A375 (cell line): ENCODE measurements around the gene HOXD10. TPM values are rescaled to one million over a fixed set of nuclear protein-coding genes. Genes with fewer than 3 reads are reported as not detected.

ENCODE experiments used
- small RNA-seq: library from RNA; depleted of rRNA; stranded (forward); fragments of <200 nt; gene quantifications from one replicate; pipeline ENCODE3, GENCODE V24; 2014
- total RNA-seq: library from RNA; depleted of rRNA; stranded (reverse); fragments of >200 nt; shearing (Covaris generic); gene quantifications from 2 replicates; pipeline ENCODE4 v1.2.3, GENCODE V29; 2014; rRNA removed

Gene HOXD10
- 0.80 and 1.9 TPM in 2 replicates for total RNA-seq

DNA sequence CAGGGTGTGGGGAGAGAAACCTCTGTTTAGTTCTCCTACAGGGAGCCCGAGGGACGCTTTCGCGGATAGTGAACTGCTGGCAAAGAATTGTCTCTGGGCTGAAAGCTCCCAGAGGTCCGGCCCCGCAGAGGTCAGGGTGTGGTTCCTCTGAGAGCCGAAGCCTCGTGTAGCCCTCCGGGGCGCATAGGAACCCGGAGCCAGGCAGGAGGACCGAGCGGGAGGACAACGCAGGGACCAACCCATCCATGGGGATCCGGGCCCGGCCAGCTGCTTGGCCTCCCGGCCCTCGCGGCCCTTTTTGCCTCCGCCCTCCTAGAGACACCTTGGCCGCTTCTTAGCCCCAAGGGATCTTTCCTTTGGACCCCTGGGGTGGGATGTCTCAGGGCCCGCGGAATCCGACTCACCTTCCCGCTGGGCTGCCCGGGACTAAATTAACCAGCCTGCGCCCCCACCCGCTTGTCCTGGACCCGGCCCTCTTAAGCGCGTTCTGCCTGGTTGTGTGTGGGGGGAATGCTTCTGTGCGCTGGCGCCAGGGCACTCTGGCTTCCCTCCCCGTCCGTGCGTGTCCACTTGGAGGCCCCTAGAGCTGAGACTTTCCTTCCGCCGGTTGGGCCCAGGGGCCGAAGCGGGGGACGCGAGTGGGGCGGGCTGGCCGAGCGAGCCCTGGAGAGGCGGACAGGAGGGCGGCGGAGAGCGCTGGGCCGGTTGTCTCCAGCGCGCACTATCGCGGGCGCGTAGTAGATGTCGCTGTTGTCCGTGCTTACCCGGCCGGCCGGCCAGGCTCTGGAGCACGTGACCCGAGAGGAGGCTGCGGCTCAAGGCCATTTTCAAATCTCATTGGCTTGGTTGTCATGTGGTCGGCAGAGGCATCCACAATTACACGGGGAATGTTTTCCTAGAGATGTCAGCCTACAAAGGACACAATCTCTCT is at the start of gene HOXD10:
Gene HOXD10, plus strand, starts transcription at position 896 of the 931 bp plus-strand sequence. CDS start 56 bp downstream, outside the sequence.

DNA sequence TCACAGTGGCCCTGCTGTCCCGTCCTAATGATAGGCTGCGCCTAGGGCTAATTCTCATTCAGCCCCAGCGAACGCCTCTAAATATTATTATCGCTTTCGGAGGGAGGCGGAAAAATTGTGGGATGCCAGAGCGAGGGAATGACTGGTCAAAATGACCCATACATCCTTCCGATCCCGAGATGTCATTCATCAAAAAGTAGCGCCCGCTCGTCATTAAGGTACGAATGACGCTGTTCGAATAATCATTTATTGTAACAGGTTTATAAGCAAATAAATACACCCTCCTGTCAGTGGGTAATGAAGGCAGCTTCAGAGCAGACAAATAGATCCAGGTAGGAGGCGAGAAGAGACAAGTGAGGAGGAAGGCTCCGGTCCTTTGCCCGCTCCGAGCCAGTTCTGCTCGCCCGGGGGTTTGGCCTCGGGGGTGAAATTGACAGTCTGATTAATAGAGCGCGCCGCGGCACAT is 32.7 kb upstream of the HOXD10 start, which contains the start of gene EVX2:
Gene EVX2, minus strand, starts transcription at position 167 of the 466 bp plus-strand sequence. CDS start 186 bp downstream, outside the sequence.

DNA sequence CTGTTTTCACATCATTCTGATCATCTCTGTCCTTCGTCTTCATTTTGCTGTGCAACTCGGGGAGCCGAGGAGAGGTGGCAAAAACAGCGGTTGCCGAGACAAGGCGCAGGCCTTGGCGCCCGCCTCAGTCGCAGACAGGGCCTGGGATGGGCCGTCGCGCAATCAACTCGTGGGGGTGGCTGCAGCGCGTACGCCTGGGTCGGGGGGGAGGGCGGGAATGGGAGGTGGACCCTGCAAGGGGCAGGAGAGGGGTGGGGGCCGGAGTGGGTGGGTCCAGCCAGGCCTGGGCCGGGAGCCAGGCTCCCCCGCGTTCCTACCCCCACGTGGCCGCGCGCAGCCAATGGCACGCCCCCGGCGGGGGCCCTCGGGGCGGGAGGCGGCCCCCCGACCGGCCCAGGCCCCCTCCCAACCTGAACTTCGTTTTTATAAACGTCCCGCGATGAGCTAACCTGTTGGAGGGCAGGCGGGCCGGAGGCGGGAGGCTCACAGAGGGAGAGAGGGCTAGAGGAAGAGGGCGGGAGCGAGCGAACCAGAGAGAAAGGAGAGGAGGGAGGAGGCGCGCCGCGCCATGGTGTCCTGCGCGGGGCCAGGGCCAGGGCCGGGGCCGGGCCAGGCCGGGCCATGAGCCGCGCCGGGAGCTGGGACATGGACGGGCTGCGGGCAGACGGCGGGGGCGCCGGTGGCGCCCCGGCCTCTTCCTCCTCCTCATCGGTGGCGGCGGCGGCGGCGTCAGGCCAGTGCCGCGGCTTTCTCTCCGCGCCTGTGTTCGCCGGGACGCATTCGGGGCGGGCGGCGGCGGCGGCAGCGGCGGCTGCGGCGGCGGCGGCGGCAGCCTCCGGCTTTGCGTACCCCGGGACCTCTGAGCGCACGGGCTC is 24.1 kb upstream of the HOXD10 start, which contains the start of gene HOXD13:
Gene HOXD13, plus strand, starts transcription at position 452 of the 875 bp plus-strand sequence. Its CDS starts 170 bp downstream, at position 622.

DNA sequence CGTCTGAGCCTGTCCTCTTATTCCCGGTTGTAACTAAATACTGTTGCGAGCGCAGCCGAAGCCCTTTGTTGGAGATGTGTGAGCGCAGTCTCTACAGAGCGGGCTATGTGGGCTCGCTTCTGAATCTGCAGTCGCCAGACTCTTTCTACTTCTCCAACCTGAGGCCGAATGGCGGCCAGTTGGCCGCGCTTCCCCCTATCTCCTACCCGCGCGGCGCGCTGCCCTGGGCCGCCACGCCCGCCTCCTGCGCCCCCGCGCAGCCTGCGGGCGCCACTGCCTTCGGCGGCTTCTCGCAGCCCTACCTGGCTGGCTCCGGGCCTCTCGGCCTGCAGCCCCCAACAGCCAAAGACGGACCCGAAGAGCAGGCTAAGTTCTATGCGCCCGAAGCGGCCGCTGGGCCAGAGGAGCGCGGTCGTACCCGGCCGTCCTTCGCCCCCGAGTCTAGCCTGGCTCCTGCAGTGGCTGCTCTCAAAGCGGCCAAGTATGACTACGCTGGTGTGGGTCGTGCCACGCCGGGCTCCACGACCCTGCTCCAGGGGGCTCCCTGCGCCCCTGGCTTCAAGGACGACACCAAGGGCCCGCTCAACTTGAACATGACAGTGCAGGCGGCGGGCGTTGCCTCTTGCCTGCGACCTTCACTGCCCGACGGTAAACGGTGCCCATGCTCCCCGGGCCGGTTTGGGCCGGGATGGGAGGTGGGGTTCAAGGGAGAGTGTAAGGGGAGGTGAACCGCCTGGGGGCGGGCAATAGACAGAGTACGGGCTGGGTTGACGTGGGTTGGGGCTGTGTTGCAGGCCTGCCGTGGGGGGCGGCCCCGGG is 16.6 kb upstream of the HOXD10 start, which contains the start of gene HOXD12:
Gene HOXD12, plus strand, starts transcription at position 68 of the 819 bp plus-strand sequence. Its CDS starts 7 bp downstream, at position 75.

DNA sequence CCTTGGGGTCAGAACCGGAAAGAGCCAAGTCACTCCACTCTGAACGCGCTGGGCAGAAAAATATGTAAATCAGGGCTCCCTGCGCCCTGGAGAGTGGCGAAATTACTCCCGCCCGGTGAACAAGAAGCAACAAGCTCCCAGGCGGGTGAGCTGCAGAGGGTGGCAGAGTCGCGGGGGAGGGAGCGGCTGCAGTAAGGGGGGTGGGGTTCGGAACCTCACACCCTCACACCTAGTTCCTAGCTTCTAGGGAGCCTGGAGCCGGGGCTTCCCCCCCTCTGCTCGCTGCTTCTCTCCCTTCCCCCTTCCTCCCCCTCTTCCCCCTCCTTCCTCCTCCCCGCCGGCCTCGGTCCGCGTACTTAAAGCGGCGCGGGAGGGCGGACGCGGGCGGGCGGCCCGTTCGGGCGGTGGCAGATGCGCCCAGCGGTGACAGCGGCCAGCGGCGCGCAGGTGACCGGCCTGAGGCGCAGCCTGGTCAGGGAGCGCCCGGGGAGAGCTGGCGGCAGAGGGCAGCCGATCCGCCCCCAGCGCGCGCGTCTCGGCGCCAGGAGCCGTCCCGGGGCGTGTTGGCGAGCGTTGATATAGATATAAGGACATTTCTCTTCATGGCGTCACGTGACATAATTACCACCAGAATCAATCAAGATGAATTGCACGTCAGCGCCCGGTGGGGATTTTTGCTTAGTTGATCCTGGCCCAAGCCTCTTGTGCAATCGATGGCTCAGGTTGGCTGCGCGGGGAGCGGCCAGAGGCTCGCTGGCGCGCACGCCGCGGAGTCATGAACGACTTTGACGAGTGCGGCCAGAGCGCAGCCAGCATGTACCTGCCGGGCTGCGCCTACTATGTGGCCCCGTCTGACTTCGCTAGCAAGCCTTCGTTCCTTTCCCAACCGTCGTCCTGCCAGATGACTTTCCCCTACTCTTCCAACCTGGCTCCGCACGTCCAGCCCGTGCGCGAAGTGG is 9.7 kb upstream of the HOXD10 start, which contains the start of gene HOXD11:
Gene HOXD11, plus strand, starts transcription at position 700 of the 959 bp plus-strand sequence. Its CDS starts 76 bp downstream, at position 776.

DNA sequence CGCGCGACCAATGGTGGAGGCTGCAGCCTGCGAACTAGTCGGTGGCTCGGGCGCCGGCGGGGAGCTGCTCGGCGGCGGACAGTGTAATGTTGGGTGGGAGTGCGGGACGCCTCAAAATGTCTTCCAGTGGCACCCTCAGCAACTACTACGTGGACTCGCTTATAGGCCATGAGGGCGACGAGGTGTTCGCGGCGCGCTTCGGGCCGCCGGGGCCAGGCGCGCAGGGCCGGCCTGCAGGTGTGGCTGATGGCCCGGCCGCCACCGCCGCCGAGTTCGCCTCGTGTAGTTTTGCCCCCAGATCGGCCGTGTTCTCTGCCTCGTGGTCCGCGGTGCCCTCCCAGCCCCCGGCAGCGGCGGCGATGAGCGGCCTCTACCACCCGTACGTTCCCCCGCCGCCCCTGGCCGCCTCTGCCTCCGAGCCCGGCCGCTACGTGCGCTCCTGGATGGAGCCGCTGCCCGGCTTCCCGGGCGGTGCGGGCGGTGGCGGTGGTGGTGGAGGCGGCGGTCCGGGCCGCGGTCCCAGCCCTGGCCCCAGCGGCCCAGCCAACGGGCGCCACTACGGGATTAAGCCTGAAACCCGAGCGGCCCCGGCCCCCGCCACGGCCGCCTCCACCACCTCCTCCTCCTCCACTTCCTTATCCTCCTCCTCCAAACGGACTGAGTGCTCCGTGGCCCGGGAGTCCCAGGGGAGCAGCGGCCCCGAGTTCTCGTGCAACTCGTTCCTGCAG is 6.3 kb downstream of the HOXD10 start, which contains the start of gene HOXD9:
Gene HOXD9, plus strand, starts transcription at position 37 of the 728 bp plus-strand sequence. Its CDS starts 50 bp downstream, at position 87.

DNA sequence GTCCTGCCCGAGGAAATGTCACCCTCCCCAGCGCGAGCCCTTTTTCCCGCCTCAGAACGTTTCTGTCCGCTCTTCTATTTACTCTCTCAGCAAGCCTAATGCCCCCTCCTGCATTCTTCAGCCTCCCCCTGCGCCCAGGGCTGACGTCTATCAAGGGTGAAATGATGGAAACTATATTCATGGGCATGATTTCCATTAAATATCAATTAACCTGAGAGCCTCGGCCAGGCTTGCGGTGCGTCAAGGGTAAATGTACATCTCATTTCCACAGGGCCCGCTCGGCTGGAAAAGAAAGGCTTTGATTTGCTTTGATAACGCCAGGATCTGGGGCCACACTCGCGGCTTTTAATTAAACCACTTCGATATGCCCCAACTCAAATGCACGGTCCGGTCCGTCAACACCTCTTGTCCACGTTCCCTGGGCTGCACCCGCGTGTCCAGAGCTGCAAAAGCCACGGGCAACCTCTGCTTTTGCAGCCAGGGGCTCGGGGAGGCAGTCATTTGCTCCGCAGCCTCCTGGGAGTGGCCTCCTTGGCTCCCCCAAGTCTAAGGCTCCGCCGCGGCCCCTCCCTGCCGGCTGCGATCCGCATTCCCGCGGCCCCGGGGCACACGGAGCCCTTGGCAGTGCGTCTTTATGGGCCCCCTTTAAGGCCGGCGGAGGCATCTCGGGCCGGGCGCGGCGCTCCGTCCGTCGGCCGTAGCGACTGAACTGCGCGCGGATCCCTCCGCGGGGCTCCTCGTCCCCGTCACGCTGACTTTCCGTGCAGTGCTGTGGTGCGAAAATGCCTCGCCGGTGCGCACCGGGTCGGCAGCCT is 12.6 kb downstream of the HOXD10 start, which contains the start of gene HOXD8:
Gene HOXD8, plus strand, starts transcription at position 724 of the 815 bp plus-strand sequence. CDS start 662 bp downstream, outside the sequence.

DNA sequence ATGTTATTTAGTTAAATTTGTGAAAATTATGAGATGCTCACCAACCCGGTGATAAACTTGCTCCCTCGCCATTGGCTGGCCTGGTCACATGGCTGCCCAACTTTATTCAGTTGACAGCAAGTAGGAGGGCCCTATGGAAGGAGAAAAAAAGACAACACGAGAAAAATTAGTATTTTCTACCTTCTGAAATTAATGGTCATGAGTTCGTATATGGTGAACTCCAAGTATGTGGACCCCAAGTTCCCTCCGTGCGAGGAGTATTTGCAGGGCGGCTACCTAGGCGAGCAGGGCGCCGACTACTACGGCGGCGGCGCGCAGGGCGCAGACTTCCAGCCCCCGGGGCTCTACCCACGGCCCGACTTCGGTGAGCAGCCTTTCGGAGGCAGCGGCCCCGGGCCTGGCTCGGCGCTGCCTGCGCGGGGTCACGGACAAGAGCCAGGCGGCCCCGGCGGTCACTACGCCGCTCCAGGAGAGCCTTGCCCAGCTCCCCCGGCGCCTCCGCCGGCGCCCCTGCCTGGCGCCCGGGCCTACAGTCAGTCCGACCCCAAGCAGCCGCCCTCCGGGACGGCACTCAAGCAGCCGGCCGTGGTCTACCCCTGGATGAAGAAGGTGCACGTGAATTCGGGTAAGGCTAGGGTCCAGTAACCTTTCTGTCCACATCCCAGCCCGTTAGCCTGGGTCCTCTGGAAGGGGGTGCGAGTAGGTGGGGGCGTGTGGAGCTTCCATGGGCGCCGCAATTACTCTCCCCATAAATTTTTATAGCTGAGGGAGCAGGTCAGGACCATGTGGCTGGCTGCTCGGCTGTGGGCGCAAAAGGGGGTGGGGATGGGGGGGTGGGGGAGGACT is 35.1 kb downstream of the HOXD10 start, which contains the start of gene HOXD4:
Gene HOXD4, plus strand, starts transcription at position 109 of the 846 bp plus-strand sequence. Its CDS starts 84 bp downstream, at position 193.

DNA sequence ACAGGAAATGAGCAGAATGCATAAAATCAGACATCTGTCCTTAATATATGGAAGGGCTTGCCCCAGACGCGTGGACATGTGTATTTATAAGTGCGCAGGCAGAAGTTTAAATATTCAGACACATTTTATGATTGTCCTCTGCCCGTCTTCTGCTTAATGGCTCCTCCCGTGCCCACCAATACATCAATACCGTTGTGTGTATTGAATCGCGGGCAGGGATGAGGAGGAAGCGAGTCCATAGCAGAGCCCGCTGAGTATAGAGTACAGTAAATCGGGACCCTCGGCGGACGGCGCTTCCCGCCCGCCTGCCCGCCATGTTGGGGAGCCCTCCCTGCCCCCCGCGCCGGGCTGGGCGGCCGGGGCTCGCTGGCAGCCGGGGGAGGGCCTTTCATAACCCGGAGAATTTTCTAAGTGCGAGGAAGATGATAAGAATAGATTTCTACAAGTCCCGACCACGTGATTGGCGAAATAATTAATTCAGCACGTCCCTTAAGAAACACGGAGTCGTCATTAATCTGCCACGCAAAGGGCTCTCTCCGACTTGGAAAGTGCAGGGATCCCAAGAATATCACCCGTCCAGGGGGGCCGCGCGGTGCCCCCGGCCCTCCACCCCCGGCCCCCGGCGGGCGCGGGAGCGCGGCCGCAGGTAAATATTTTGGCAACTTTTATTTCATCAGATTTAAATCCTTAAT is 40.4 kb downstream of the HOXD10 start, which contains the start of gene HOXD3:
Gene HOXD3, plus strand, starts transcription at position 501 of the 692 bp plus-strand sequence. CDS start 11,808 bp downstream, outside the sequence.

Small RNA genes lying within 50 kb of the gene (small RNA-seq; reads per million reads assigned to genes)
- gene MIR10B = 443 reads per million, percentile 98 among the genes with 10 or more reads in this experiment

Other genes with a start within 250 kb of the HOXD10 start
- 5.6 and 11.0 TPM in 2 replicates for gene LNPK, start 114.5 kb upstream of the HOXD10 start, total RNA-seq
- gene EVX2, start 32.8 kb upstream of the HOXD10 start, total RNA-seq = 0.05 TPM in 1 of 2 replicates, not detected in the other
- gene HOXD13, start 24.1 kb upstream of the HOXD10 start, total RNA-seq = 5.3 and 7.1 TPM in 2 replicates
- 0.60 TPM in 1 of 2 replicates, not detected in the other for gene HOXD12, start 17.0 kb upstream of the HOXD10 start, total RNA-seq
- 0.93 TPM in 1 of 2 replicates, not detected in the other for gene HOXD11, start 9.5 kb upstream of the HOXD10 start, total RNA-seq
- 5.4 and 5.7 TPM in 2 replicates for gene HOXD9, start 5.9 kb downstream of the HOXD10 start, total RNA-seq
- 5.3 and 6.7 TPM in 2 replicates for gene HOXD8, start 12.9 kb downstream of the HOXD10 start, total RNA-seq
- 0.74 and 1.1 TPM in 2 replicates for gene HOXD4, start 34.8 kb downstream of the HOXD10 start, total RNA-seq
- gene HOXD3, start 40.5 kb downstream of the HOXD10 start, total RNA-seq = 0.90 and 2.7 TPM in 2 replicates
- gene HOXD1, start 71.9 kb downstream of the HOXD10 start, total RNA-seq = 0.08 TPM in 2 replicates
- gene MTX2, start 152.7 kb downstream of the HOXD10 start, total RNA-seq = 33.5 and 35.1 TPM in 2 replicates